K562 treated with DMSO at 1 percent for 48 hours (cell line): ENCODE results near the gene TNFRSF18. TPM values are rescaled to one million over a fixed set of nuclear protein-coding genes. Genes with fewer than 3 reads are reported as not detected.

Experiments
- total RNA-seq: library from RNA; unstranded; fragments of 300-600 nt; gene quantifications from 2 replicates; pipeline ENCODE4 v1.2.3, GENCODE V29; 2022; ENCODE audit warnings: low replicate concordance; ENCODE audit errors: extremely low read depth

TNFRSF18 gene
- total RNA-seq = not detected in 2 replicates

GRCh38 chr1:1206376-1206965, at the start of gene TNFRSF18:
TSS of gene TNFRSF18 (minus strand) at chr1:1206592. CDS start at chr1:1206571, 21 bp downstream.

GRCh38 chr1:1246577-1247340, 40.4 kb upstream of the TNFRSF18 start, which contains the start of gene C1QTNF12:
TSS of gene C1QTNF12 (minus strand) at chr1:1246722. CDS start at chr1:1246690, 32 bp downstream.

GRCh38 chr1:1232208-1232795, 25.9 kb upstream of the TNFRSF18 start, which contains the start of gene B3GALT6:
TSS of gene B3GALT6 (plus strand) at chr1:1232237. CDS start at chr1:1232279, 42 bp downstream.

GRCh38 chr1:1231400-1232207, 25.2 kb upstream of the TNFRSF18 start, which contains the start of gene SDF4:
TSS of gene SDF4 (minus strand) at chr1:1232001. CDS start at chr1:1228772, 3,229 bp downstream.

GRCh38 chr1:1213345-1214265, 7.2 kb upstream of the TNFRSF18 start, which contains the start of gene TNFRSF4:
TSS of gene TNFRSF4 (minus strand) at chr1:1214153. CDS start at chr1:1214127, 26 bp downstream.

GRCh38 chr1:1173793-1174415, 32.5 kb downstream of the TNFRSF18 start, which contains the start of gene TTLL10:
TSS of gene TTLL10 (plus strand) at chr1:1173880. CDS start at chr1:1179216, 5,336 bp downstream.

Other genes starting within 250 kb of the TNFRSF18 start
- not detected in 2 replicates for gene NOC2L, start 247.3 kb downstream of the TNFRSF18 start, total RNA-seq
- gene KLHL17, start 246.0 kb downstream of the TNFRSF18 start, total RNA-seq = not detected in 2 replicates
- gene PLEKHN1, start 240.1 kb downstream of the TNFRSF18 start, total RNA-seq = not detected in 2 replicates
- gene PERM1, start 224.5 kb downstream of the TNFRSF18 start, total RNA-seq = not detected in 2 replicates
- not detected in 2 replicates for gene HES4, start 206.5 kb downstream of the TNFRSF18 start, total RNA-seq
- not detected in 2 replicates for gene ISG15, start 193.1 kb downstream of the TNFRSF18 start, total RNA-seq
- gene AGRN, start 186.5 kb downstream of the TNFRSF18 start, total RNA-seq = 106 TPM in 1 of 2 replicates, not detected in the other
- gene RNF223, start 132.3 kb downstream of the TNFRSF18 start, total RNA-seq = not detected in 2 replicates
- gene C1orf159, start 90.5 kb downstream of the TNFRSF18 start, total RNA-seq = not detected in 2 replicates
- gene TTLL10, start 32.7 kb downstream of the TNFRSF18 start, total RNA-seq = not detected in 2 replicates
- gene TNFRSF4, start 7.6 kb upstream of the TNFRSF18 start, total RNA-seq = not detected in 2 replicates
- gene SDF4, start 25.4 kb upstream of the TNFRSF18 start, total RNA-seq = not detected in 2 replicates
- not detected in 2 replicates for gene B3GALT6, start 25.6 kb upstream of the TNFRSF18 start, total RNA-seq
- not detected in 2 replicates for gene C1QTNF12, start 40.1 kb upstream of the TNFRSF18 start, total RNA-seq
- gene UBE2J2, start 67.3 kb upstream of the TNFRSF18 start, total RNA-seq = not detected in 2 replicates
- gene SCNN1D, start 73.8 kb upstream of the TNFRSF18 start, total RNA-seq = not detected in 2 replicates
- 171 TPM in 1 of 2 replicates, not detected in the other for gene ACAP3, start 101.3 kb upstream of the TNFRSF18 start, total RNA-seq
- gene PUSL1, start 102.0 kb upstream of the TNFRSF18 start, total RNA-seq = not detected in 2 replicates
- gene INTS11, start 118.1 kb upstream of the TNFRSF18 start, total RNA-seq = not detected in 2 replicates
- gene CPTP, start 118.2 kb upstream of the TNFRSF18 start, total RNA-seq = not detected in 2 replicates
- not detected in 2 replicates for gene TAS1R3, start 124.7 kb upstream of the TNFRSF18 start, total RNA-seq
- not detected in 2 replicates for gene DVL1, start 142.8 kb upstream of the TNFRSF18 start, total RNA-seq
- gene MXRA8, start 152.0 kb upstream of the TNFRSF18 start, total RNA-seq = not detected in 2 replicates
- gene AURKAIP1, start 168.6 kb upstream of the TNFRSF18 start, total RNA-seq = not detected in 2 replicates
- gene CCNL2, start 192.7 kb upstream of the TNFRSF18 start, total RNA-seq = not detected in 2 replicates
- gene MRPL20, start 200.7 kb upstream of the TNFRSF18 start, total RNA-seq = not detected in 2 replicates
- gene ANKRD65, start 214.7 kb upstream of the TNFRSF18 start, total RNA-seq = not detected in 2 replicates
- gene VWA1, start 229.1 kb upstream of the TNFRSF18 start, total RNA-seq = not detected in 2 replicates
- gene ATAD3C, start 243.1 kb upstream of the TNFRSF18 start, total RNA-seq = not detected in 2 replicates